Immature natural killer cell (primary cell): ENCODE data around the gene FAAP100. TPM values are rescaled to one million over a fixed set of nuclear protein-coding genes. Genes with fewer than 3 reads are reported as not detected.
A peak's percentile ranks its signal among the peaks of the same experiment; 100 is the strongest.

ENCODE experiments used
- DNase-seq, 3 donors: peaks; one replicate each; pipeline ENCODE4 v3.0.0; 2022; ENCODE audit warnings: mixed read lengths in 1 of 3
- H3K27ac Mint-ChIP-seq, 6 donors: one replicate each; pipeline ENCODE4 v1.8.0; 2020; ENCODE audit warnings: mixed read lengths in 6 of 6, mild to moderate bottlenecking in 5 of 6, inconsistent platforms in 4 of 6, moderate library complexity in 3 of 6
- H3K27me3 Mint-ChIP-seq, 3 donors: one replicate each; pipeline ENCODE4 v1.8.0; 2020 to 2021; ENCODE audit warnings: low read depth in 3 of 3, mild to moderate bottlenecking in 3 of 3, mixed read lengths in 3 of 3, moderate library complexity in 3 of 3, inconsistent platforms in 1 of 3
- H3K36me3 Mint-ChIP-seq, 3 donors: one replicate each; pipeline ENCODE4 v1.8.0; 2020; ENCODE audit warnings: mixed read lengths in 3 of 3, inconsistent platforms in 2 of 3, mild to moderate bottlenecking in 2 of 3
- H3K4me1 Mint-ChIP-seq, 2 donors: one replicate each; pipeline ENCODE4 v1.8.0; 2020; ENCODE audit warnings: inconsistent platforms in 2 of 2, mild to moderate bottlenecking in 2 of 2, mixed read lengths in 2 of 2, moderate library complexity in 1 of 2
- H3K4me3 Mint-ChIP-seq, 5 donors: one replicate each; pipeline ENCODE4 v1.8.0; 2020; ENCODE audit warnings: mild to moderate bottlenecking in 5 of 5, mixed read lengths in 5 of 5, inconsistent platforms in 3 of 5, moderate library complexity in 3 of 5
- H3K9me3 Mint-ChIP-seq, 6 donors: one replicate each; pipeline ENCODE4 v1.8.0; 2020; ENCODE audit warnings: mild to moderate bottlenecking in 6 of 6, mixed read lengths in 6 of 6, inconsistent platforms in 4 of 6, moderate library complexity in 3 of 6
- polyA plus RNA-seq, 3 donors: library from polyadenylated mRNA; unstranded; fragments of 300-500 nt; fragmentation: Illumina TruSeq; gene quantifications; one replicate each; pipeline ENCODE4 v1.2.3, GENCODE V29; 2021

Gene FAAP100
- polyA plus RNA-seq, 3 donors from 2014 or later, result 11.4 to 25.0 (median 14.5) TPM

DNA sequence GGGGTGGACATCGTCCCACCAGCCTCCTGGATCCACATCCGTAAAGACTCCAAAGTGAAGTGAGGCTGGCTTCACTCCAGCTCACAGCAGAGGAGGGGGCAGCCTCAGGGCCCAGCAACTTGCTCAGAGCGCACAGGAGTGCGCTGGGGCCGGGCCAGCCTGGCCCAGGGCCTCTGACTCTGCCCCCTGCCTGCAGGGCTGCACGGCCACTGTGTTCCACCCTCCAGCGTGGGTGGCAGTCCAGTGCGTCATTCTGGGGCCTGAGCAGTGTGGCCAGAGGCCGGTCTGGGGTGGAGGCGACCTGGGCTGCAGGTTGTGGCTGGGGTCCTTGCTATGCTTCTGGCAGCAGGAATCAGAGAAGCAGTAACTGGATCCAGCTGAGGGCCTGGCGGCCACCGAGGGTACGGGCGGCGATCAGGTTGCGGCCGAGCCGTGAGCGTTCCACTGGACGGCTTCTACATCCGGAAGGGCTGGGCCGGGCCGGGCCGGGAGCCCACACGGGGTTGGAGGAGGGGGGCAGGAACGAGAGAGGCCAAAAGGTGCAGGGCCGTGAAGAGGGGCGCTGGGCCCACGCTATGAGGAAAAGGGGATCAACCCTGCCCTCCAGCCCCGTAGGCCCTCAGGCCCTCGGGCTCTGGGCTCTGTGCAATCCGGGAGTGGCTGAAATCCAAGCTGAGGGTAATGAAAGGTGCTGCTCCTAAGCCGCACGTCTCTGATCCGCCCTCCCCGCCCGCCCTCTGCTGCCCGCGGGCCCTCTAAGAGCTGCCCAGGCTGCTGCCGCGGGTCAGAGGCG, 24.4 kb downstream of the FAAP100 start, which contains the start of gene FSCN2:
TSS of gene FSCN2 (plus strand) at position 787 of the 793 bp plus-strand sequence. CDS start 155 bp downstream, outside the sequence.
- no peaks in the 10 kb centered on the region for H3K4me1 Mint-ChIP-seq
- H3K9me3 Mint-ChIP-seq, result no peaks in the 10 kb centered on the region
- H3K36me3 Mint-ChIP-seq, result no peaks in the 10 kb centered on the region
- no peak within 1 kb of the TSS for H3K27ac Mint-ChIP-seq
- no peak for DNase-seq
- H3K4me3 Mint-ChIP-seq, result no peak within 1 kb of the TSS
- H3K27me3 Mint-ChIP-seq, result peaks cover 0 to 7% (median 1%) of the 10 kb centered on the region in 3 donors

GRCh38 chr17:81526662-81527571, 25.2 kb downstream of the FAAP100 start:
- no peak overlapping the region for H3K4me3 Mint-ChIP-seq
- peaks cover 0 to 7% (median 2%) of the 10 kb centered on the region in 3 donors for H3K27me3 Mint-ChIP-seq
- DNase-seq, result no peak
- no peak overlapping the region for H3K27ac Mint-ChIP-seq
- no peaks in the 10 kb centered on the region for H3K4me1 Mint-ChIP-seq
- no peaks in the 10 kb centered on the region for H3K36me3 Mint-ChIP-seq
- no peaks in the 10 kb centered on the region for H3K9me3 Mint-ChIP-seq

DNA sequence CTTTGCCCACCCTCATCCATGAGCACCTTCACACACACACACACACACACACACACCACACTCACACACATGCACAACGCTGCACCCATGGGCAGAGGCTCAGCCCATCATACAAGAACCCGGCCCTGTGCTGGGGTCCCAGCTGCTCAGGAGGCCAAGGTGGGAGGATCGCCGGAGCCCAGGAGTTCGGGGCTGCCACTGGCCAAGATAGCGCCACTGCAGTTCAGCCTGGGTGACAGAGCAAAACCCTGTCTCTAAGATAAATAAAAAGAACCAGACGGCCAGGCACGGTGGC, 27.3 kb downstream of the FAAP100 start:
- no peaks in the 10 kb centered on the region for H3K9me3 Mint-ChIP-seq
- peaks cover 2 to 9% (median 7%) of the 10 kb centered on the region in 3 donors for H3K27me3 Mint-ChIP-seq

DNA sequence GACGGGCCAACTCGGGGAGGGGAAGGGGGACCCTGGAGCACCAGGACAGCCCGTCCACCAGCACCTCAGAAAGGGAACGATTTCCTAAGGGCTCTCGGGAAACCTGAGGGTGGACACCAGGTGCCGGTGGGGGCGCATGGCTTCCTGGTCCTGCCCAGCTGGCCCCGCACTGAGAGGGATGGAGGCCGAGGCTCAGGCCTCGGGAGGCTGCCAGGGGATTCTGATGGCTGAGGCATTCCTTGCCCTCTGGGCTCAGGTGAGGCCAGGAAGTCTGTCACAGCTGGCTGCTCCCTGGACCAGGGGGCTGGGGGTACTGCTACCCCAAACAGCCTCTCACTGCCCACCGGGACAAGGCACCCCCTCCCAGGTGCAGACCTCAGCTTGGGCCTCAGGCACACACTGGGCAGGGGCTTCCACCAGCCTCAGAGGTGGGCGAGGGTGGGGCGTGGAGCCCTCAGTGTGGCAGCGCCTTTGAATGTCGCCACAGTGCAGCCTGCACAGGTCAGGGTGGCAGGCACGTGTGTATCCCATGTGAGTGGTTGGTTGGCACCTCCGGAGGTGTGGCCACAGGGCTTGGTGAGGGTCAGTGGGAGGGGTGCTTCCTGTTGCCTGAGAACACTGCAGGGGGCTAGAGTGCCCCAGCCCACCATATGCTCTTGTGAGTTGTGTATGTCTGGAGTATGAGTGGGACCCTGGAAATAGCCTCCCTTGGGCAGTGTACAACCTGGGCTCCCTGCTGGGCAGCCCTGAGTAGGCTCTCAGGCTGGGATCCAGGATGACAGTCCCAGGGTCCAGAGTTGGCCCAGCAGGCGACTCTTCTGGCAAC, 27.9 kb downstream of the FAAP100 start:
- H3K4me1 Mint-ChIP-seq, result peaks cover 4 to 6% of the 10 kb centered on the region in 2 donors

More for the DNA sequence above, 27.3 kb downstream of the FAAP100 start:
- H3K36me3 Mint-ChIP-seq, result peaks cover 0 to 4% (median 0%) of the 10 kb centered on the region in 3 donors
- DNase-seq, result no peak
- peaks cover 4 to 6% of the 10 kb centered on the region in 2 donors for H3K4me1 Mint-ChIP-seq
- no peak overlapping the region for H3K27ac Mint-ChIP-seq
- no peak overlapping the region for H3K4me3 Mint-ChIP-seq

GRCh38 chr17:81523402-81524038, 28.6 kb downstream of the FAAP100 start:
- H3K27ac Mint-ChIP-seq, result no peak overlapping the region
- H3K4me1 Mint-ChIP-seq, result peaks cover 5 to 6% of the 10 kb centered on the region in 2 donors
- H3K27me3 Mint-ChIP-seq, result peaks cover 2 to 9% (median 7%) of the 10 kb centered on the region in 3 donors
- peaks cover 0 to 4% (median 0%) of the 10 kb centered on the region in 3 donors for H3K36me3 Mint-ChIP-seq
- no peaks in the 10 kb centered on the region for H3K9me3 Mint-ChIP-seq
- no peak for DNase-seq
- H3K4me3 Mint-ChIP-seq, result no peak overlapping the region

More for the DNA sequence above, 27.9 kb downstream of the FAAP100 start:
- Mint-ChIP-seq H3K27ac (no peak overlapping the region), H3K36me3 (peaks cover 0 to 4% (median 0%) of the 10 kb centered on the region in 3 donors), H3K27me3 (peaks cover 2 to 9% (median 7%) of the 10 kb centered on the region in 3 donors), H3K4me3 (no peak overlapping the region), H3K9me3 (no peaks in the 10 kb centered on the region)
- no peak for DNase-seq

GRCh38 chr17:81522491-81523401, 29.4 kb downstream of the FAAP100 start:
- Mint-ChIP-seq H3K27ac (no peak overlapping the region), H3K27me3 (peaks cover 2 to 12% (median 8%) of the 10 kb centered on the region in 3 donors), H3K9me3 (no peaks in the 10 kb centered on the region), H3K4me3 (no peak overlapping the region), H3K36me3 (peaks cover 0 to 4% (median 0%) of the 10 kb centered on the region in 3 donors), H3K4me1 (peaks cover 12 to 13% of the 10 kb centered on the region in 2 donors)
- DNase-seq, result no peak

DNA sequence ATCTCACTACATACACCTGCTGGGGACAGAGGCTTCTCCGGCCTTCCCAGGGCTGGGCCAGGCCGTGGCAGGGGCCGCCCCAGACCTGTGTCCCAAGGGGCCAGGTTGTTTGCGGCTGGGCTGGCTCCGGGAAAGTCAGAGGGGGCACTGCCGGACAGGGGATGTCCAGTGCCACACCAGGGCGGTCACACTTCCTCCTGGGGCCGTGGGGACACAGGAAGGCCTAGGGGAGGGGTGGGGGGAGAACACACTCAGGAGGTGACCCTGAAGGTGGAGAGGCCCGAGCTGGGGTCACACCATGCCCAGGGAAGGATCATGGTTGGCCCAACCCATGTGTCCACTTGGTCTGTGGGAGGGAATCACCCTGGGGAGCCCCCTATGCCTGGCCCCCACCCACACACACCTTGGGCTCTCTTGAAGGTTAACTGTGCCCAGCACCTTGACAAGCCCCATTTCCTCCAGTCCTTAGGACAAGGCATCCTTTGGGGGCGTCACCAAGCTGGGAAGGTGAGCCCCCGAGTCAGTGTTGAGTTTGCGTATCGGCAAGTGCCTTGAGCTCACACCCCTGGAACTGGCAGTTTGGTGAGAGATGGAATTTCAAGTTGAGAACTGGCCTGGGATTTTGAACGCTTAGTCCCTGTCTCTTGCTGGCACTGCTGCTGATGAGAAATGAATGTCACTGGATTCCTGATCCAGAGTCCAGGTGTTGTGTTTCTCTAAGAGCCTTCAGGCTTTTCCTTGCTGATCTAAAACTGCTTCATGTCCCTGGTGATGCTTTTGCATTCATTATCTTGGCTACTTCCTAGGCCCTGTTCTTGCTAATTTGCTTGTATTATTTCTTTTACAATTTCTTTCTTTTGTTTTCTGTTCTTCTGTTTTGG, 31.9 kb downstream of the FAAP100 start:
- Mint-ChIP-seq H3K4me3 (peak overlapping the region; percentile 24 to 67 (median 48)), H3K36me3 (peaks cover 0 to 4% (median 0%) of the 10 kb centered on the region in 3 donors), H3K9me3 (no peaks in the 10 kb centered on the region), H3K4me1 (peaks cover 30 to 32% of the 10 kb centered on the region in 2 donors), H3K27me3 (peaks cover 2 to 14% (median 7%) of the 10 kb centered on the region in 3 donors), H3K27ac (peak overlapping the region in 2 of 6 donors; percentile 18 to 70)
- DNase-seq, result no peak

GRCh38 chr17:81519284-81520020, 32.7 kb downstream of the FAAP100 start:
- Mint-ChIP-seq H3K4me3 (peak overlapping the region in 3 of 5 donors; percentile 4 to 24 (median 21)), H3K9me3 (no peaks in the 10 kb centered on the region), H3K27me3 (peaks cover 2 to 16% (median 4%) of the 10 kb centered on the region in 3 donors), H3K36me3 (peaks cover 0 to 4% (median 0%) of the 10 kb centered on the region in 3 donors), H3K4me1 (peaks cover 32 to 33% of the 10 kb centered on the region in 2 donors), H3K27ac (no peak overlapping the region)
- peak; percentile 42 to 52 (median 44) for DNase-seq

DNA sequence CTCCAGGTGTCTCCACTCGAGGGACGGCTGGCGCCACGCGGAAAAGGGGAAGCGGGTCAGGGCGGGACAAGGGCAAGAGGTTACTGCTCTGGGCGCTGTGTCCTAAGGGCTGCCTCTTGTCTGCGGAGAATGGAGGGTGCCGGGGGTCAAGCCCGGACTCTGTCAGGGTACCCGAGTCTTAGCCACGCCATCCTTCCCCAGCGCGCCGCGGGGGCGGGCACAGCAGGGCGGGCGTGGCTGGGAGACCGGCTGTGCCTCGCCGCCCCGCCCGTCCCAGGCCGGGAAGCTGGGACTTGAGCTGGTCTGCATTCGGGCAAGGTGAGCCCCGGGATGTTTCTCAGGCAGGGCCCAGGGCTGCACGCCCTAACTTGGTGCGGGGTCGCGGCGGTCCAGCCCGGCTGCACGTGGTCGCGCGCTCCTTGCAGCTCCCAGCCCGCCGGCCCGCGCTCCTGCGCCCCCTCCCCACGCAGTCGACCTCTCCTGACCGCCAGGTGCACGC, 33.3 kb downstream of the FAAP100 start:
- H3K36me3 Mint-ChIP-seq, result peaks cover 0 to 4% (median 0%) of the 10 kb centered on the region in 3 donors
- H3K4me1 Mint-ChIP-seq, result peaks cover 32 to 33% of the 10 kb centered on the region in 2 donors
- H3K9me3 Mint-ChIP-seq, result no peaks in the 10 kb centered on the region
- DNase-seq, result no peak
- no peak overlapping the region for H3K27ac Mint-ChIP-seq
- peaks cover 2 to 16% (median 3%) of the 10 kb centered on the region in 3 donors for H3K27me3 Mint-ChIP-seq
- H3K4me3 Mint-ChIP-seq, result peak overlapping the region in 3 of 5 donors; percentile 21 to 40 (median 29)

- Mint-ChIP-seq H3K36me3 (peaks cover 0 to 4% (median 0%) of the 10 kb centered on the region in 3 donors), H3K27ac (peak overlapping the region in 5 of 6 donors; percentile 51 to 90 (median 59))
- DNase-seq, result no peak
Measured at GRCh38 chr17:81518113-81518784, 33.9 kb downstream of the FAAP100 start.

More at GRCh38 chr17:81518113-81518784, 33.9 kb downstream of the FAAP100 start:
- Mint-ChIP-seq H3K9me3 (no peaks in the 10 kb centered on the region), H3K4me1 (peaks cover 33 to 37% of the 10 kb centered on the region in 2 donors), H3K4me3 (peak overlapping the region; percentile 66 to 86 (median 77)), H3K27me3 (peaks cover 2 to 18% (median 8%) of the 10 kb centered on the region in 3 donors)
